PFSK-1 (cell line): ENCODE data around the gene MDFIC.

Source experiments
- FOXP2 ChIP-seq: optimal IDR thresholded peaks from 2 replicates; pipeline ENCODE3; 2011; ENCODE audit warnings: borderline replicate concordance, control low read depth, inconsistent platforms; ENCODE audit not compliant: insufficient read depth; ENCODE audit errors: extremely low read length, extremely low read depth
- POLR2AphosphoS5 ChIP-seq: IDR thresholded peaks from 2 replicates; pipeline ENCODE4 v1.6.1; 2012; ENCODE audit warnings: low read depth, mild to moderate bottlenecking, control low read depth, low read length, moderate library complexity
- REST ChIP-seq, 2 experiments: IDR thresholded peaks; 2 replicates each; pipeline versions ENCODE4 v1.6.1 to v1.8.0; 2011 to 2012; ENCODE audit warnings: low read depth in 2 of 2, low read length in 2 of 2, control low read depth in 1 of 2, inconsistent platforms in 1 of 2, mild to moderate bottlenecking in 1 of 2, moderate library complexity in 1 of 2; ENCODE audit not compliant: insufficient read depth in 1 of 2
- SIN3A ChIP-seq: IDR thresholded peaks from 2 replicates; pipeline ENCODE4 v1.6.1; 2012; ENCODE audit warnings: mild to moderate bottlenecking, low read length, moderate library complexity, borderline replicate concordance; ENCODE audit not compliant: insufficient read depth
- TAF1 ChIP-seq: IDR thresholded peaks from 2 replicates; pipeline ENCODE4 v1.6.1; 2012; ENCODE audit warnings: low read length, control low read depth, borderline replicate concordance; ENCODE audit not compliant: insufficient read depth

MDFIC gene

GRCh38 chr7:114988755-114989375, 67.0 kb downstream of the MDFIC start:
- TF ChIP-seq SIN3A, result no peak
- no peak for TF ChIP-seq FOXP2
- TF ChIP-seq REST (IDR thresholded peaks at IDR 0.05; ENCODE audit: insufficient read depth in 1 of 2, low read depth in 2 of 2, low read length in 2 of 2), result no peak
- no peak for TF ChIP-seq POLR2AphosphoS5
- no peak for TF ChIP-seq TAF1

GRCh38 chr7:114989531-114989930, 67.6 kb downstream of the MDFIC start:
- no peak for TF ChIP-seq FOXP2
- TF ChIP-seq REST (IDR thresholded peaks at IDR 0.05; ENCODE audit: insufficient read depth in 1 of 2, low read depth in 2 of 2, low read length in 2 of 2), result no peak
- no peak for TF ChIP-seq TAF1
- TF ChIP-seq POLR2AphosphoS5, result no peak
- TF ChIP-seq SIN3A, result no peak

- TF ChIP-seq POLR2AphosphoS5, result no peak
- no peak for TF ChIP-seq FOXP2
- TF ChIP-seq REST (IDR thresholded peaks at IDR 0.05; ENCODE audit: insufficient read depth in 1 of 2, low read depth in 2 of 2, low read length in 2 of 2), result no peak
- no peak for TF ChIP-seq SIN3A
- no peak for TF ChIP-seq TAF1
Measured at GRCh38 chr7:114997487-114998404, 75.9 kb downstream of the MDFIC start.

- no peak for TF ChIP-seq FOXP2
- TF ChIP-seq TAF1, result no peak
- TF ChIP-seq SIN3A, result no peak
- TF ChIP-seq POLR2AphosphoS5, result no peak
- TF ChIP-seq REST (IDR thresholded peaks at IDR 0.05; ENCODE audit: insufficient read depth in 1 of 2, low read depth in 2 of 2, low read length in 2 of 2), result no peak
Measured at GRCh38 chr7:115004121-115004520, 82.2 kb downstream of the MDFIC start.

- TF ChIP-seq SIN3A, result no peak
- no peak for TF ChIP-seq FOXP2
- no peak for TF ChIP-seq POLR2AphosphoS5
- TF ChIP-seq REST (IDR thresholded peaks at IDR 0.05; ENCODE audit: insufficient read depth in 1 of 2, low read depth in 2 of 2, low read length in 2 of 2), result no peak
- no peak for TF ChIP-seq TAF1
Measured at GRCh38 chr7:115005251-115005650, 83.4 kb downstream of the MDFIC start.
